Measurements from ENCODE around the gene TCTN2. TPM values are rescaled to one million over a fixed set of nuclear protein-coding genes. Genes with fewer than 3 reads are reported as not detected.

TCTN2 gene
- total and polyA plus RNA-seq, 2 of the 4 experiments (the other 2 are of a cell fraction): 8.4 to 13.6 TPM

DNA sequence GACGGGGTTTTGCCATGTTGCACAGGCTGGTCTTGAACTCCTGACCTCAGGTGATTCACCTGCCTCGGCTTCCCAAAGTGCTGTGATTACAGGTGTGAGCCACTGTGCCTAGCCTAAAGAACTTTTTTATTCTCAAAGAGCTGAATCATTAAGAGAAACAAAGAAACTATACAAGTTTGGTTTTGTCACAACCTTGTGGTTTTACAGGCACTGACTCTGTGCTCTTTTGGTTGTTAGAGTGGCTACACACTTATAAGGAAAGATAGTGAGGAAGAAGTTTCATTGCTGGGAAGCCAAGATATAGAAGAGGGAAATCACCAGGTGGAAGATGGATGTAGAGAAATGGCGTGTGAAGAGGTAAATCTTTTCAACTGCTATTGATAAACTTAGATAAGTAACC lies 81.1 kb downstream of the TCTN2 start:
- Histone ChIP-seq H3K4me1 (ENCODE audit: control insufficient read depth, insufficient read depth, low read length) (0 out of 2 replicates have a peak, but pooled peaks cover 1% of the 10 kb centered on the region), H3K79me1 (ENCODE audit: low read depth in 1 of 2, low read length in 2 of 2) (peaks cover 0 to 3% of the 10 kb centered on the region in 2 experiments; a peak in 2 of 4 replicates), H3K18ac (ENCODE audit: low read depth, low read length) (no peak overlapping the region), H2BK15ac (ENCODE audit: low read depth, low read length) (no peak overlapping the region), H3K36me3 (ENCODE audit: control insufficient read depth, insufficient read depth, low read length) (peaks cover 30% of the 10 kb centered on the region), H3K9ac (ENCODE audit: low read depth, low read length) (no peak overlapping the region), H3K4ac (ENCODE audit: low read depth, low read length) (no peak overlapping the region), H3K23ac (ENCODE audit: low read depth, low read length) (no peak overlapping the region), H3K9me1 (ENCODE audit: insufficient read depth, low read length) (peaks cover 3% of the 10 kb centered on the region; the same call in 1 of the 2 replicates), H4K20me1 (ENCODE audit: insufficient read depth, low read length) (no peaks in the 10 kb centered on the region; the same call in 1 of the 2 replicates), H4K5ac (ENCODE audit: low read depth, low read length) (no peak overlapping the region), H2AK9ac (replicated peaks; ENCODE audit: low read depth, low read length, poor library complexity) (no peak overlapping the region), H3K27ac (ENCODE audit: insufficient read depth, low read length) (no peak overlapping the region), H4K91ac (ENCODE audit: insufficient read depth, low read depth, low read length) (no peak overlapping the region), H4K8ac (ENCODE audit: low read depth in 2 of 2, low read length in 2 of 2) (no peak overlapping the region), H2AK5ac (ENCODE audit: low read depth, low read length) (no peak overlapping the region), H2AFZ (replicated peaks; ENCODE audit: low read length, poor library complexity) (no peak overlapping the region), H2BK120ac (ENCODE audit: low read depth, low read length) (no peak overlapping the region), H3K14ac (replicated peaks; ENCODE audit: low read depth, low read length) (no peak overlapping the region), H2BK20ac (ENCODE audit: low read depth, low read length) (no peak overlapping the region), H3K56ac (ENCODE audit: extremely low read depth, insufficient read depth, low read length) (no peak overlapping the region), H3K27me3 (ENCODE audit: control insufficient read depth, insufficient read depth, low read length) (no peaks in the 10 kb centered on the region), H3K4me3 (ENCODE audit: insufficient read depth, low read depth, low read length) (no peak overlapping the region), H3K9me3 (ENCODE audit: control insufficient read depth, insufficient read depth, low read length) (no peaks in the 10 kb centered on the region), H2BK5ac (ENCODE audit: low read depth, low read length, poor library complexity, severe bottlenecking) (no peak overlapping the region), H3K4me2 (ENCODE audit: low read depth, low read length) (no peak overlapping the region)
- intact Hi-C loops (cut with micrococcal nuclease): no loop called here
- ATAC-seq (ENCODE audit: low read depth) (no peak), DNase-seq (no peak)
- ChIA-PET POLR2A (ENCODE audit: unreplicated experiment) (no interaction called here), CTCF (no interaction called here)
- in situ Hi-C loops (cut with MboI; ENCODE audit: low sequenced_read_pairs): no loop called here
- WGBS, 2 experiments (ENCODE audit: extremely low coverage in 2 of 2, insufficient read length in 1 of 2): no CpG with 5 or more reads among the region's 3 CpGs
- no TSS peak for BruUV-seq (replicated peaks)
- TF ChIP-seq RCOR1 (IDR thresholded peaks at IDR 0.05; ENCODE audit: insufficient replicate concordance, low read length) (no peak), RAD21 (IDR thresholded peaks at IDR 0.05; ENCODE audit: low read length) (no peak), CHD1 (IDR thresholded peaks at IDR 0.05; ENCODE audit: low read depth, low read length) (no peak)
- dilution Hi-C loops (cut with HindIII; ENCODE audit: low sequenced_read_pairs, unreplicated experiment): no loop called here

Measured in IMR-90 (cell line).